Measurements from ENCODE around the gene PSORS1C2. TPM values are rescaled to one million over a fixed set of nuclear protein-coding genes. Genes with fewer than 3 reads are reported as not detected.
"Not testable (repeated sequence)": the region's sequence is repeated elsewhere in the genome, so short reads cannot be mapped to it uniquely, and the experiment has no call there.

PSORS1C2 gene
- total RNA-seq: not detected
- long read RNA-seq: 0 reads

DNA sequence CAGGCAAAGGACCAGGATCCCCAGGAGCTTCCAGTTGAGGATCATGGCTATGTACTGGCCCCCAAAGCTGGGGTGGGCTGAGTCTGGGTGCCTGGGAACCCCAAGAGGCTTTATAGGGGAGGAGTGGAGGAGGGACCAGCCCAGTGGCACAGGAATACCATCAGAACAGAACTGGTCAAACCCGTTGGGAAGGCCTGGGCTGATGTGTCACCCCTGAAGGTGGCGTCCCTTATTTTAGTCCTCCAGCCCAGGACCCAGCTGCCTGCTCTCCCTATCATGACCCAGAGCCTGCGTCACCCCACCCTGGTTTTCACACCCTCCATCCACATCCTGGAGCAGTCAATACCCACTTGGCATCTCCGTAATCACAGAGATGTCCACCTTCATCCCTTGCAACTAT, at the start of gene PSORS1C2:
PSORS1C2 (minus strand) TSS at position 85 of the 400 bp plus-strand sequence; CDS start at position 45, 40 bp downstream.
- H3K4me3 ChIP-seq: peak within 1 kb of the TSS; percentile 50
- peaks cover 46% of the 10 kb centered on the region for H3K4me1 ChIP-seq
- DNase-seq: no peak
- TF ChIP-seq, protein P1, sequence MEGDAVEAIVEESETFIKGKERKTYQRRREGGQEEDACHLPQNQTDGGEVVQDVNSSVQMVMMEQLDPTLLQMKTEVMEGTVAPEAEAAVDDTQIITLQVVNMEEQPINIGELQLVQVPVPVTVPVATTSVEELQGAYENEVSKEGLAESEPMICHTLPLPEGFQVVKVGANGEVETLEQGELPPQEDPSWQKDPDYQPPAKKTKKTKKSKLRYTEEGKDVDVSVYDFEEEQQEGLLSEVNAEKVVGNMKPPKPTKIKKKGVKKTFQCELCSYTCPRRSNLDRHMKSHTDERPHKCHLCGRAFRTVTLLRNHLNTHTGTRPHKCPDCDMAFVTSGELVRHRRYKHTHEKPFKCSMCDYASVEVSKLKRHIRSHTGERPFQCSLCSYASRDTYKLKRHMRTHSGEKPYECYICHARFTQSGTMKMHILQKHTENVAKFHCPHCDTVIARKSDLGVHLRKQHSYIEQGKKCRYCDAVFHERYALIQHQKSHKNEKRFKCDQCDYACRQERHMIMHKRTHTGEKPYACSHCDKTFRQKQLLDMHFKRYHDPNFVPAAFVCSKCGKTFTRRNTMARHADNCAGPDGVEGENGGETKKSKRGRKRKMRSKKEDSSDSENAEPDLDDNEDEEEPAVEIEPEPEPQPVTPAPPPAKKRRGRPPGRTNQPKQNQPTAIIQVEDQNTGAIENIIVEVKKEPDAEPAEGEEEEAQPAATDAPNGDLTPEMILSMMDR (IDR thresholded peaks at IDR 0.05; ENCODE audit: borderline replicate concordance): no peak
- H3K36me3 ChIP-seq: no peaks in the 10 kb centered on the region
- H3K9me3 ChIP-seq (replicated peaks): no peaks in the 10 kb centered on the region
- intact Hi-C loops (cut with micrococcal nuclease): loop anchor here (5.0 kb wide), 2 partner anchors 53 to 228 kb away; no protein-coding TSS in a partner anchor
- H3K27me3 ChIP-seq (ENCODE audit: low read depth): no peaks in the 10 kb centered on the region
- peak within 1 kb of the TSS; percentile 27 for H3K27ac ChIP-seq (replicated peaks)

GRCh38 chr6:31187780-31188194, 48.9 kb upstream of the PSORS1C2 start:
- intact Hi-C loops (cut with micrococcal nuclease): no loop called here
- TF ChIP-seq, protein P1 (IDR thresholded peaks at IDR 0.05; ENCODE audit: borderline replicate concordance): no peak
- H3K36me3 ChIP-seq: no peaks in the 10 kb centered on the region
- no peaks in the 10 kb centered on the region for H3K27me3 ChIP-seq (ENCODE audit: low read depth)
- H3K4me1 ChIP-seq: peaks cover 14% of the 10 kb centered on the region
- no peaks in the 10 kb centered on the region for H3K9me3 ChIP-seq (replicated peaks)
- no peak for DNase-seq
- H3K27ac ChIP-seq (replicated peaks): peak overlapping the region; percentile 94
- H3K4me3 ChIP-seq: no peak overlapping the region

GRCh38 chr6:31186052-31186734, 47.3 kb upstream of the PSORS1C2 start:
- TF ChIP-seq, protein P1 (IDR thresholded peaks at IDR 0.05; ENCODE audit: borderline replicate concordance): no peak
- no peaks in the 10 kb centered on the region for H3K36me3 ChIP-seq
- H3K9me3 ChIP-seq (replicated peaks): no peaks in the 10 kb centered on the region
- peak; percentile 88 for DNase-seq
- peak overlapping the region; percentile 61 for H3K4me3 ChIP-seq
- peak overlapping the region; percentile 94 for H3K27ac ChIP-seq (replicated peaks)
- peaks cover 15% of the 10 kb centered on the region for H3K4me1 ChIP-seq
- intact Hi-C loops (cut with micrococcal nuclease): no loop called here
- no peaks in the 10 kb centered on the region for H3K27me3 ChIP-seq (ENCODE audit: low read depth)

DNA sequence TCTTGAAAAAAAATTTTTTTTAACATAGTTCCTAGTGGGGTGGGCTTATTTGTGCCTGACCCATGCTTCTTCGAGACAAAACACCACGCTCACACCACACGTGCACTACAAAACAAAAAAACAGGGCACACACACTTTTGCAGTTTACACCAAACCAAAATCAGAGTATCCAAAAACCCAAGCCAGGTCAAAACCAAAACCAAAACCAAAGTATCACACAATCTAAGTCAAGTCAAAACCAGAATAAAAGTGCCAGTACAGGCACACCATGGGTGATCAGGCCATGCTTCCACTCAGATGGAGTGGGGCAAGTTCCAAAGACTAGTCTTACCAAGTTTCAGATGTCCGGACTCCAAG, 46.8 kb upstream of the PSORS1C2 start:
- H3K4me3 ChIP-seq: peak overlapping the region; percentile 61

GRCh38 chr6:31183859-31184258, 45.0 kb upstream of the PSORS1C2 start:
- DNase-seq; H3K27ac ChIP-seq (replicated peaks); H3K27me3 ChIP-seq (ENCODE audit: low read depth); H3K36me3 ChIP-seq; H3K9me3 ChIP-seq (replicated peaks); intact Hi-C loops (cut with micrococcal nuclease): not testable (repeated sequence)
- Histone ChIP-seq H3K4me1 (peaks cover 35% of the 10 kb centered on the region), H3K4me3 (peak overlapping the region; percentile 61)

More for the DNA sequence above, 46.8 kb upstream of the PSORS1C2 start:
- H3K27me3 ChIP-seq (ENCODE audit: low read depth); DNase-seq; intact Hi-C loops (cut with micrococcal nuclease); H3K36me3 ChIP-seq; H3K9me3 ChIP-seq (replicated peaks): not testable (repeated sequence)
- H3K27ac ChIP-seq (replicated peaks): peak overlapping the region; percentile 94
- peaks cover 20% of the 10 kb centered on the region for H3K4me1 ChIP-seq

GRCh38 chr6:31183287-31183686, 44.4 kb upstream of the PSORS1C2 start:
- H3K4me1 ChIP-seq: peaks cover 40% of the 10 kb centered on the region

GRCh38 chr6:31180500-31180899, 41.6 kb upstream of the PSORS1C2 start:
- peak overlapping the region; percentile 66 for H3K4me3 ChIP-seq
- peak; percentile 77 for DNase-seq
- TF ChIP-seq, protein P1 (IDR thresholded peaks at IDR 0.05; ENCODE audit: borderline replicate concordance): no peak
- H3K9me3 ChIP-seq (replicated peaks): no peaks in the 10 kb centered on the region
- H3K27me3 ChIP-seq (ENCODE audit: low read depth): no peaks in the 10 kb centered on the region
- peak overlapping the region; percentile 54 for H3K27ac ChIP-seq (replicated peaks)
- intact Hi-C loops (cut with micrococcal nuclease): no loop called here
- no peaks in the 10 kb centered on the region for H3K36me3 ChIP-seq
- peaks cover 48% of the 10 kb centered on the region for H3K4me1 ChIP-seq

More at GRCh38 chr6:31183287-31183686, 44.4 kb upstream of the PSORS1C2 start:
- DNase-seq; intact Hi-C loops (cut with micrococcal nuclease); H3K27me3 ChIP-seq (ENCODE audit: low read depth); H3K27ac ChIP-seq (replicated peaks); H3K36me3 ChIP-seq; H3K4me3 ChIP-seq; H3K9me3 ChIP-seq (replicated peaks): not testable (repeated sequence)
